ENCODE measurements around the gene DNMT3A.

DNA sequence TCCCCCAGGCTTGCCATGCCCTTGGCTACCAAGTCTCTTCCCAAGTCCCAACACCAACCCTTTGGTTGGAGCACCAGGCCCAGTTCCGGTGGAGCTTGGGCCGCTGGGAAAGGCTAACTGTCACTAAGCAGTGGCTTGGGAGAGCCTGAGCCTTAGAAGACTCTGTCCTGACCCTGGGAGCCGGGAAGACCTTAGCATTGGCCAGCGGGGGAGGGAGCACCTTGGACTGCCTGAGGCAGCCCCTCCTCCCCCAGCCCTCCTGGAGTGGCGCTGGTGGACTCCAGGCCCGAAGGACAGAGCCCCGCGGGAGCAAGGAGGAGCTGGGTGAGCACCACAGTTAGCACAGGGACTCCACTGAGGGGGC lies 110.8 kb downstream of the DNMT3A start:
- TF ChIP-seq, protein P1, sequence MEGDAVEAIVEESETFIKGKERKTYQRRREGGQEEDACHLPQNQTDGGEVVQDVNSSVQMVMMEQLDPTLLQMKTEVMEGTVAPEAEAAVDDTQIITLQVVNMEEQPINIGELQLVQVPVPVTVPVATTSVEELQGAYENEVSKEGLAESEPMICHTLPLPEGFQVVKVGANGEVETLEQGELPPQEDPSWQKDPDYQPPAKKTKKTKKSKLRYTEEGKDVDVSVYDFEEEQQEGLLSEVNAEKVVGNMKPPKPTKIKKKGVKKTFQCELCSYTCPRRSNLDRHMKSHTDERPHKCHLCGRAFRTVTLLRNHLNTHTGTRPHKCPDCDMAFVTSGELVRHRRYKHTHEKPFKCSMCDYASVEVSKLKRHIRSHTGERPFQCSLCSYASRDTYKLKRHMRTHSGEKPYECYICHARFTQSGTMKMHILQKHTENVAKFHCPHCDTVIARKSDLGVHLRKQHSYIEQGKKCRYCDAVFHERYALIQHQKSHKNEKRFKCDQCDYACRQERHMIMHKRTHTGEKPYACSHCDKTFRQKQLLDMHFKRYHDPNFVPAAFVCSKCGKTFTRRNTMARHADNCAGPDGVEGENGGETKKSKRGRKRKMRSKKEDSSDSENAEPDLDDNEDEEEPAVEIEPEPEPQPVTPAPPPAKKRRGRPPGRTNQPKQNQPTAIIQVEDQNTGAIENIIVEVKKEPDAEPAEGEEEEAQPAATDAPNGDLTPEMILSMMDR (IDR thresholded peaks at IDR 0.05): no peak
- no peak for TF ChIP-seq POLR2A (IDR thresholded peaks at IDR 0.05)
- TF ChIP-seq POLR2AphosphoS5 (IDR thresholded peaks at IDR 0.05): no peak
- TF ChIP-seq EP300 (IDR thresholded peaks at IDR 0.05; ENCODE audit: low read depth): no peak
